ENCODE measurements around the gene WDR45. TPM values are rescaled to one million over a fixed set of nuclear protein-coding genes. Genes with fewer than 3 reads are reported as not detected.

WDR45 gene
- total RNA-seq, 1 donor from 2014 or later, result 23.3 TPM

DNA sequence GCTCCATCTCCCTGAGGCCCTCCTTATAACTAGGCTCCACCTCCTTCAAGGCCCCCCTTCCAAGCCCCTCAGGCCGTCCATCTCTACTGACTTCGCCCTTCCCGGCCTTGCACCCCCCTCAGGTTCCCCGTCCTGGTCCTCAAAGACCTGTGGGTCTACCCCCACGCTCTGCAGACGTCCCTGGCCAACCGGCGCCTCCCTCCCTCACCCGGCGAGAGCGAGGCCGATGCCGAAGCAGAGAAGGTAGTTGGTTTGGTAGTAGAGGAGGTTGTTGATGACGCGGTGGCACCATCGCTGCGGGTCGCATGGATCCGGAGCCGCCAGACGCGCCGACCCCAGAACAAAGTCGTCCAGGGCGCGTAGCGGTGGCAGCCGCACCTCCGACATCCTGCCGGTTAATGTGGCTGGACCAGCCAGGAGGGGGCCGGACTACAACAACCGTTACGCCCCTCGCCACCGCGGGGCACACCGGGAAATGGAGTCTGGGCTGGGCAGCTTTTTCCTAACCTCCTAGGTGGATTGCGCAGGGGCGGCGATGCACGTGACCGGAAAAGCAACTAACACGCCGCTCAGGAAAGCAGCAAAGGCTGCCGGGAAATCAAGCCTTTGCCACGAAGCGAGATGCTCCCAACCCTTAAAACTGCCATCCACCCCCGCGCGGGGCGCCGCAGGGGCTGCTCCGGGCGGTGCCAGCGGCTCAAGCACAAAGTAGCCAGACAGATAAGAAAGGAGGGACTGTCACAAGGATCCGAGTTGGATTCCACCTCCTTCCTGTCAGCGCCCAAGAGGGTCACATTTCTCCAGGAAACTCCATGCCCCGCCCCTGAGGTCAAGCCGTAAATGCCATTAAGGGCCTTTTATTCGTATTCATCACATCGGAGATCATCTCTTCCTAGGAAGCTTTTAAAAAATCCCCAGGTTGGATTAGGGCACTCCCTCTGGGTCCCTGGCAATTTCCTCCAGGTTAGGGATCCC, 5.8 kb downstream of the WDR45 start, which contains the start of gene PRAF2:
Gene PRAF2, minus strand, starts transcription at position 402 of the 975 bp plus-strand sequence. Its CDS starts 15 bp downstream, at position 387.
- peak; percentile 68 for DNase-seq (ENCODE audit: low read depth, low spot score)

- DNase-seq (ENCODE audit: low read depth, low spot score), result no peak
These were observed 7.0 kb downstream of the WDR45 start for GRCh38 chrX:49072712-49073095.

- peak; percentile 11 for DNase-seq (ENCODE audit: low read depth, low spot score)
These were observed 7.6 kb downstream of the WDR45 start for GRCh38 chrX:49071877-49072711.

DNA sequence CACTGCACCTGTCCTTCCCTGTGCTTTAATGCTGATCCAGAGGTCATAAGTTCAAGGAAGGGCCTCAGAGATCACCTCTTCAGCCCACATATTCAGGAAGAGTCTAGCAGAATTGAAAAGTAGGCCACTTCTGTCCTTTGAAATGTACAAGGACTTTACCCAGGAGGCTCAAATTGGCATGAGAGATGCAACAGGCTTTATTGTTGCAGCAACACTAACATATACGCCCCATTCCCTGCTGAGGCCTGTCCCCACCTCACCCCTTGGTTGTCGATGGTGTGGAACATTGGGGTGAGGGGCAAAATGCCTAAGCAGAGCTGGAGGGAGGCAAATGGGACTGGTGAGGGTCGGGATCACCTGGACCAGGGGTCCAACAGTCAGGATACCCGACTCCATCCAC, 8.7 kb downstream of the WDR45 start:
- no peak for DNase-seq (ENCODE audit: low read depth, low spot score)

GRCh38 chrX:49069038-49069437, 10.6 kb downstream of the WDR45 start:
- no peak for DNase-seq (ENCODE audit: low read depth, low spot score)

DNA sequence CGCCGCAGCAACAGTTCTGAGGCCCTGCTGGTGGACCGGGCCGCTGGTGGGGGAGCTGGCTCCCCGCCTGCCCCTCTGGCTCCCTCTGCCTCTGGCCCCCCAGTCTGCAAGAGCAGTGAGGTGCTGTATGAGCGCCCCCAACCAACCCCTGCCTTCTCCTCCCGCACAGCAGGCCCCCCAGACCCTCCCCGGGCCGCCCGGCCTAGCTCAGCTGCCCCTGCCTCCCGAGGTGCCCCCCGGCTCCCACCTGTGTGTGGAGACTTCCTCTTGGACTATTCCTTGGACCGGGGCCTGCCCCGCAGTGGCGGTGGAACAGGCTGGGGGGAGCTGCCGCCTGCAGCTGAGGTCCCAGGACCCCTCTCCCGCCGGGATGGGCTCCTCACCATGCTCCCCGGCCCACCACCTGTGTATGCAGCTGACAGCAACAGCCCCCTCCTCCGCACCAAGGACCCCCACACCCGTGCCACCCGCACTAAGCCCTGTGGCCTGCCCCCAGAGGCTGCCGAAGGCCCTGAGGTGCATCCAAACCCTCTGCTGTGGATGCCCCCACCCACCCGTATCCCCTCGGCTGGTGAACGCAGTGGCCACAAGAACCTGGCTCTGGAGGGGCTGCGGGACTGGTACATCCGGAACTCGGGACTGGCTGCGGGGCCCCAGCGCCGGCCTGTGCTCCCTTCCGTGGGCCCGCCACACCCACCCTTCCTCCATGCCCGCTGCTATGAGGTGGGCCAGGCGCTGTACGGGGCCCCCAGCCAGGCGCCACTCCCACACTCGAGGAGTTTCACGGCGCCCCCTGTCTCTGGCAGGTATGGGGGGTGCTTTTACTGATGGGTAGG, 12.2 kb downstream of the WDR45 start:
- DNase-seq (ENCODE audit: low read depth, low spot score), result no peak

- DNase-seq (ENCODE audit: low read depth, low spot score), result no peak
These were observed 13.0 kb downstream of the WDR45 start for GRCh38 chrX:49066690-49067089.

- no peak for DNase-seq (ENCODE audit: low read depth, low spot score)
These were observed 13.4 kb downstream of the WDR45 start for GRCh38 chrX:49066278-49066677.

- DNase-seq (ENCODE audit: low read depth, low spot score), result no peak
These were observed 15.0 kb downstream of the WDR45 start for GRCh38 chrX:49064735-49065134.

- no peak for DNase-seq (ENCODE audit: low read depth, low spot score)
These were observed 15.4 kb downstream of the WDR45 start for GRCh38 chrX:49064303-49064702.

- no peak for DNase-seq (ENCODE audit: low read depth, low spot score)
These were observed 16.0 kb downstream of the WDR45 start for GRCh38 chrX:49063715-49064114.

DNA sequence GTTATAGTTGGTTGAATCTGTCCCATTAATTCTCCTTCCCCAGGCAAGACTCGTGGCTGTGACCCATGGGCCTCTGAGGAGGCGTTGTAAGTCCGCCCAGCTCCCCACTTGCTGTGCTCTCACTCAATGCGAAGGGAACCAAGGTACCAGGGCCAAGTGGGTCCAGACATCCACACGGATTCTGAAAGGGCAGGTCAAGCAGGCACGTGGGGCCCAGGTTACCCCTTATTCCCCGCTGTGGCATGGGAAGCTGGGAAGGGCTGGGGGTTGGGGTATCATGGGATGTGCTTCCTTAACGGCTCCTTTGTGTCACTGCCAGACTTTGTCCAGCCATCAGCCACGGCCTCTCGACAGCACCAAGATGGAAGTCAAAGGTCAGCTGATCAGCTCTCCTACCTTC, 17.8 kb downstream of the WDR45 start:
- DNase-seq (ENCODE audit: low read depth, low spot score), result no peak

DNA sequence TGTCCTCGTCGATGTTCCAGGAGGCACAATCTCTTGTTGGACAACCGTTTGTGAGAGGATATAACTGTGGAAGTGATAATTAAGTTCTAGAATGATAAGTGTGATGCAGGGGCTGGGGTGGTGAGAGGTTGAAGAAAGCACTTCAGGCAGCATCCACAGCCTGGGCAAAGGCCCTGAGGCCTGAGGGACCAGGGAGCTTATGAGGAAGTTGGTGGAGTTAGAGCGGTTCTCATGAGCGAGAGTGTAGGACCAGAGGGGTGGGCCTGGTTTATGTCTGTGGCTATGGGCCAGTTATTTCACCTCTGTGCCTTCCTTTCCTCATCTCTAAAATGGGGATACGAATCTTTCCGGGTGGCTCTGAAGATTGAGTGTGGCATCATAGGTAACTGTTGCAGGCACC, 18.2 kb downstream of the WDR45 start:
- DNase-seq (ENCODE audit: low read depth, low spot score), result no peak

GRCh38 chrX:49060914-49061313, 18.8 kb downstream of the WDR45 start:
- no peak for DNase-seq (ENCODE audit: low read depth, low spot score)

DNA sequence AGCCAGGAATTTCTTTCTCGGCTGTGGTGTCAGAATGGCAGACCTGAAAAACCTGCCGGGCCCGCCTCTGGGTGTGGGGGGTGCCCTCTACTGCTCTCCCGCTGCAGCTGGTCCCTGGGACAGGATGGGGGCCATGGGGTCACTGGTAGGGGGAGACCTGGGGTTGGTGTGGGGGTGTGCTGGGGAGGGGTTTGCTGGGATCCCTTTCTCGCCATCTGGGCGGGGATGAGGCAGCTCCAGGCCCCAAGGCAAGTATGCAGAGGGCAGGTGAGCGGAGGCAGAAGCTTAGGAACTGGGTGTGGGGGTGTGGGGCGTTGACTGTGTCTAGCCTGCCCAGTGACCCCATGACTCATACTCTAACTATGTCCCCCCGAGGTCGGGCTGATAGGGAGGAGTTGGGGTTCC, 20.0 kb downstream of the WDR45 start:
- DNase-seq (ENCODE audit: low read depth, low spot score), result no peak

- no peak for DNase-seq (ENCODE audit: low read depth, low spot score)
These were observed 20.5 kb downstream of the WDR45 start for GRCh38 chrX:49059201-49059600.

GRCh38 chrX:49058794-49059193, 20.9 kb downstream of the WDR45 start, which contains the start of gene CCDC120:
CCDC120 (plus strand) TSS chrX:49058999; CDS start chrX:49062042, 3,043 bp downstream.
- DNase-seq (ENCODE audit: low read depth, low spot score), result no peak

DNA sequence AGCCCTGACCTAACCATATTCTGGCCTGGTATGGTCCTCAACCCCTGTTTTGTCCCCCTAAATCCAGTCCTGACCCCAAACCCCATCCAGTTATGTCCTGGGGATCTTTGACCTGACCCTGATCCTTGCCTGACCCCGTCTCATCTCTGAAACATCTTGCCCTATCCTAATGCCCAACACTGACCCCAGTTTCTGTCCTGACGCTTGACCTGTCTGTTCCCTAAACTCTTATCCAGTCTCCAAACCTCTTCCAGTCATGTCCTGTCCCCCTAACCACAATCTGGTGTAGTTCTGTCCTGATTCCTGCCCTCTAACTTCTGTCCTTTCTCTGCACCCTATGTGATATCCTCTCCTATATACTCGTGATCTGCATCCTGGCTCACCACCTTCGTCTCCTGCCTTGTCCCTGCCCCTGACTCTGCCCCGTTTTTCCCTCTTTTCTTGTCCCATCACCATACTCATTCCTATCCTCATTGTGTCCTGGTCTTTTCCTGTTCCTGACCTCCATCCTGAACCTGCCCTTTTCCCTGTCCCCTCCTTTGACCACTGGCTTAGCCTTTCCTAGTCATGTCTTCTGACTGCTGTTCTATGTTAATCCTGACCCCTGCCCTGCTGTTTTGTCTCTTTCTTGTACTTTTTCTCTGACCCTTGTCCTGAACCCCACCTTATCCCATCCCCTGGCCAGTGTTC, 25.5 kb downstream of the WDR45 start:
- DNase-seq (ENCODE audit: low read depth, low spot score), result no peak

DNA sequence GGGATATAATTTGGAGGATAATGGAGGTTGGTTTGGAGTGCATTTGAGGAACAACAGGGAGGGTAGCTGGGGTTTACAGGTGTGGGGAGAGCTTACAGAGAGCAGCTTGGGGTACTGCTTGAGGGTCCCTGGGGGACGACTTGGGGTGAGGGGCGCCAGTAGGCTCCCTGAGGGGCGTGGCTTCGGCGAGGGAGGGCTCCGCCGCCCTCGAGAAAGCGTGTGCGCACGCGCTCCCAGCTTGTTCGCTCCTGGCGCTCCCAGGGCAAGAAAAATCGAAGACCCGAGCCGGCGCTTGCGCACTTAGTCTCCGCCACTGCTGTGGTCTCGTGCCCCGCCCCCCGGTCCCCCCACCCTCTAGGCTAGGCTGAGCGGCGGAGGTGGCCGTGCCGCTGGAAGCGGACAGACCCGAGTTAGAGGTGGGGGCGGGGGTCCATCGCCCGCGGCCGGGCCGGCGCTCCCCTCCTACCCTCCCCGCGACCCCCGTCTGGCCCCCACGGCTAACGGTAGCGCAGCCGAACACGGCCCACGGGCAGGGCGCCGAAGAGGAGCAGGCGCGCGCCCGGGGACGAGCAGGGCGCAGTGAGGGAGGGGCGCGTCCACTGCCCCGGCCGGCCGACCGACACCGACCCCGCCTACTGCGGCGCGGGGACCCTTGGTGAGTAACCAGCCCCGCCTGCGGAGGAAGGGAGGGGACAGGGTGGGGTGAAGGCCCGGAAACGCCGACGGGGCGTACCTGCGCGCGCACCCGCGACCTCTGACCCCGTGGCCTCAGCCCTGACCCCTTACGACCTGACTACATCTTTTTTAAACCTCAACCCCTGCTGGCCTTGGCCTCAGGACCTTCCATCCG, 26.2 kb downstream of the WDR45 start:
- DNase-seq (ENCODE audit: low read depth, low spot score), result no peak

- no peak for DNase-seq (ENCODE audit: low read depth, low spot score)
These were observed 35.8 kb downstream of the WDR45 start for GRCh38 chrX:49043987-49044281.
